K562 (cell line): ENCODE data around the gene LATS2. TPM values are rescaled to one million over a fixed set of nuclear protein-coding genes. Genes with fewer than 3 reads are reported as not detected.
"Not testable (repeated sequence)": the region's sequence is repeated elsewhere in the genome, so short reads cannot be mapped to it uniquely, and the experiment has no call there.

Experiments used
- ATAC-seq: fragments of 200-7000 bp; cut with Tn5 transposase; 3 replicates; pipeline ENCODE4 v1.9.1; 2020; ENCODE audit warnings: moderate library complexity
- BruUV-seq: library from RNA; stranded (reverse); fragments of 400-500 nt; replicated peaks from 2 replicates; lab custom pipeline; 2021; lab: Mats Ljungman, UMichigan
- CTCF ChIA-PET: fragments of 300-600 bp; formaldehyde crosslinking; extraction: SDS; loops from one replicate; lab custom pipeline; 2021; ENCODE audit warnings: low intra/inter-chr PET ratio; lab: Yijun Ruan, JAX
- POLR2A ChIA-PET: fragments of 300-600, 350-650 bp; sonication (Branson Sonifier 250); formaldehyde crosslinking; extraction: SDS; loops from one replicate; lab custom pipeline; 2021; ENCODE audit warnings: antibody characterized with exemption, inconsistent platforms; lab: Yijun Ruan, JAX
- DNase-seq, 4 experiments: peaks; one replicate each; pipeline versions ENCODE4 v3.0.0 to v3.0.0-alpha.2; 2011 to 2018; ENCODE audit warnings: low spot score in 3 of 4, mixed read lengths in 3 of 4; ENCODE audit errors: extremely low read depth in 1 of 4
- FAIRE-seq: peaks from 2 replicates; lab custom pipeline; 2011; peaks lifted over from hg19 to GRCh38; lab: Jason Lieb, UNC
- H2AFZ ChIP-seq: 2 replicates; pipeline ENCODE4 v1.6.0; 2011; ENCODE audit warnings: low read depth, low read length, control low read depth, inconsistent platforms
- H3K27ac ChIP-seq: fragments of 200-600 bp; 3 replicates; pipeline ENCODE4 v1.8.0; 2011; ENCODE audit warnings: low read depth, mild to moderate bottlenecking, control low read depth, inconsistent platforms, low read length, moderate library complexity, mixed read lengths; ENCODE audit errors: extremely low read depth
- H3K27me3 ChIP-seq, 2 experiments: fragments of 300-600 bp in 1 of 2; 2 replicates in 1 of 2; 3 replicates in 1 of 2; pipeline versions ENCODE4 v1.6.0 to v1.8.0; 2011; ENCODE audit warnings: inconsistent platforms in 2 of 2, low read length in 2 of 2, mild to moderate bottlenecking in 1 of 2, mixed read lengths in 1 of 2, moderate library complexity in 1 of 2; ENCODE audit not compliant: control insufficient read depth in 2 of 2, insufficient read depth in 2 of 2
- H3K36me3 ChIP-seq: fragments of 300-600 bp; 3 replicates; pipeline ENCODE4 v1.8.0; 2011; ENCODE audit warnings: mild to moderate bottlenecking, low read length, inconsistent platforms; ENCODE audit not compliant: control insufficient read depth, insufficient read depth
- H3K4me1 ChIP-seq, 2 experiments: fragments of 200-600 bp in 1 of 2; replicated peaks in 1 of 2; 2 replicates in 1 of 2; 3 replicates in 1 of 2; pipeline versions ENCODE4 v1.5.1 to v1.8.0; 2011; ENCODE audit warnings: inconsistent platforms in 2 of 2, low read length in 2 of 2, mild to moderate bottlenecking in 1 of 2, mixed read lengths in 1 of 2, moderate library complexity in 1 of 2; ENCODE audit not compliant: control insufficient read depth in 2 of 2, insufficient read depth in 2 of 2
- H3K4me2 ChIP-seq: 2 replicates; pipeline ENCODE4 v1.6.1; 2011; ENCODE audit warnings: low read length, control low read depth, inconsistent platforms, mixed read lengths; ENCODE audit not compliant: insufficient read depth
- H3K4me3 ChIP-seq: fragments of 200-600 bp; sonication (generic), shearing (Covaris generic); 2 replicates; pipeline ENCODE4 v1.5.1; 2016; ENCODE audit warnings: control low read depth, inconsistent platforms
- H3K79me2 ChIP-seq: fragments of 200-600 bp; 3 replicates; pipeline ENCODE4 v1.8.0; 2011; ENCODE audit warnings: low read length, inconsistent platforms; ENCODE audit not compliant: control insufficient read depth, insufficient read depth
- H3K9ac ChIP-seq, 2 experiments: 2 replicates each; pipeline versions ENCODE4 v1.6.0 to v1.6.1; 2011; ENCODE audit warnings: low read depth in 2 of 2, low read length in 2 of 2, control low read depth in 1 of 2, inconsistent platforms in 1 of 2, mild to moderate bottlenecking in 1 of 2, mixed read lengths in 1 of 2; ENCODE audit not compliant: insufficient read depth in 1 of 2
- H3K9me1 ChIP-seq: one replicate; pipeline ENCODE4 v1.6.0; 2011; ENCODE audit warnings: inconsistent platforms, mild to moderate bottlenecking, low read length, moderate library complexity; ENCODE audit not compliant: control insufficient read depth, insufficient read depth
- H3K9me3 ChIP-seq: replicated peaks from 2 replicates; pipeline ENCODE4 v1.5.1; 2011; ENCODE audit warnings: low read depth, low read length, inconsistent platforms; ENCODE audit not compliant: control insufficient read depth, insufficient read depth
- H4K20me1 ChIP-seq: replicated peaks from 2 replicates; pipeline ENCODE4 v1.6.1; 2011; ENCODE audit warnings: low read length, inconsistent platforms, mixed read lengths; ENCODE audit not compliant: control insufficient read depth, insufficient read depth
- ARNT ChIP-seq, 2 experiments: fragments of 450-650 bp; IDR thresholded peaks; 2 replicates each; pipeline ENCODE4 v1.6.1; 2016; ENCODE audit warnings: mild to moderate bottlenecking in 1 of 2
- ELF2 ChIP-seq: fragments of 250-450 bp; sonication (Bioruptor Pico); IDR thresholded peaks from 2 replicates; pipeline ENCODE4 v1.5.0; 2021; ENCODE audit warnings: mild to moderate bottlenecking
- GATAD2A ChIP-seq: fragments of 450-650 bp; IDR thresholded peaks from 2 replicates; pipeline ENCODE4 v1.6.1; 2017
- LCOR ChIP-seq: sonication (generic); formaldehyde crosslinking; IDR thresholded peaks from 2 replicates; pipeline ENCODE4 v1.8.0; 2022; ENCODE audit warnings: mild to moderate bottlenecking, missing genetic modification reagents
- MED1 ChIP-seq: sonication (generic); formaldehyde crosslinking; IDR thresholded peaks from 2 replicates; pipeline ENCODE4 v1.8.1; 2023; ENCODE audit warnings: missing genetic modification reagents, borderline replicate concordance
- NCOA6 ChIP-seq: fragments of 450-650 bp; IDR thresholded peaks from 2 replicates; pipeline ENCODE4 v1.6.1; 2017; ENCODE audit warnings: mild to moderate bottlenecking
- PHB2 ChIP-seq: fragments of 450-650 bp; IDR thresholded peaks from 2 replicates; pipeline ENCODE4 v1.6.1; 2017; ENCODE audit warnings: low read depth
- POLR2AphosphoS2 ChIP-seq: IDR thresholded peaks from 2 replicates; pipeline ENCODE4 v1.6.1; 2012; ENCODE audit warnings: low read length, improper control_type of control experiment
- POLR2B ChIP-seq: fragments of 450-650 bp; IDR thresholded peaks from 2 replicates; pipeline ENCODE4 v1.6.1; 2018; ENCODE audit warnings: low read depth; ENCODE audit not compliant: partially characterized antibody
- PTBP1 ChIP-seq: fragments of 200-400 bp; formaldehyde crosslinking; IDR thresholded peaks from 2 replicates; pipeline ENCODE4 v1.6.1; 2017; ENCODE audit warnings: low read depth, low read length
- RB1 ChIP-seq: fragments of 450-650 bp; IDR thresholded peaks from 2 replicates; pipeline ENCODE4 v1.6.1; 2017; ENCODE audit warnings: low read depth, mild to moderate bottlenecking
- SMC3 ChIP-seq: conservative IDR thresholded peaks from 2 replicates; pipeline ENCODE4 v1.6.1; 2011; ENCODE audit warnings: low read depth, low read length, improper control_type of control experiment; ENCODE audit not compliant: insufficient read depth
- TAL1 ChIP-seq: fragments of 450-650 bp; IDR thresholded peaks from 2 replicates; pipeline ENCODE4 v1.6.1; 2016; ENCODE audit warnings: mild to moderate bottlenecking
- ZNF384 ChIP-seq: IDR thresholded peaks from 2 replicates; pipeline ENCODE4 v1.6.1; 2012; ENCODE audit warnings: low read depth, low read length, improper control_type of control experiment
- WGBS: fragments of 100-300 bp; shearing (Covaris generic); methylation state at CpG from one replicate; pipeline ENCODE4 v1.1.6; 2016; ENCODE audit warnings: low coverage, mixed read lengths; ENCODE audit not compliant: insufficient coverage; ENCODE audit errors: missing lambda C conversion rate; 5-methylcytosine and 5-hydroxymethylcytosine counted together
- in situ Hi-C: fragments of 300-500 bp; cut with MboI; formaldehyde crosslinking; loops from 4 replicates; pipeline ENCODE4 v1.15.0; 2018; ENCODE audit warnings: inconsistent platforms, mixed read lengths
- intact Hi-C: fragments of 100-400 bp; cut with micrococcal nuclease; formaldehyde crosslinking; loops from 2 replicates; pipeline ENCODE4 v1.14.2; 2022
- polyA plus RNA-seq, 8 experiments: library from polyadenylated mRNA; depleted of rRNA in 4 of 8; stranded (reverse) in 5 of 8; unstranded in 3 of 8; fragments of >200 nt; fragmentation: Nextera tagmentation in 2 of 8; fragmentation: Illumina TruSeq in 1 of 8; extraction: Ambion mirVana in 2 of 8; extraction: Trizol in 1 of 8; gene quantifications; 2 replicates each; pipeline versions ENCODE4 v1.2.1 to v1.2.3, GENCODE V29; 2011 to 2014; ENCODE audit warnings: inconsistent platforms in 1 of 8, missing spikeins in 1 of 8
- total RNA-seq, 7 experiments: library from RNA; depleted of rRNA in 6 of 7; stranded (reverse); fragments of >200 nt in 6 of 7; fragmentation: Illumina TruSeq in 2 of 7; extraction: Trizol in 2 of 7; gene quantifications; 2 replicates each; pipeline versions ENCODE4 v1.2.1 to v1.2.3, GENCODE V29; 2011 to 2021; ENCODE audit warnings: low replicate concordance in 1 of 7

Gene LATS2
- total and polyA plus RNA-seq, 9 of the 15 experiments (the other 6 are each of a cell fraction or from before 2014, with no cell fraction given) = 0.18 to 3.7 (median 0.76) TPM

DNA sequence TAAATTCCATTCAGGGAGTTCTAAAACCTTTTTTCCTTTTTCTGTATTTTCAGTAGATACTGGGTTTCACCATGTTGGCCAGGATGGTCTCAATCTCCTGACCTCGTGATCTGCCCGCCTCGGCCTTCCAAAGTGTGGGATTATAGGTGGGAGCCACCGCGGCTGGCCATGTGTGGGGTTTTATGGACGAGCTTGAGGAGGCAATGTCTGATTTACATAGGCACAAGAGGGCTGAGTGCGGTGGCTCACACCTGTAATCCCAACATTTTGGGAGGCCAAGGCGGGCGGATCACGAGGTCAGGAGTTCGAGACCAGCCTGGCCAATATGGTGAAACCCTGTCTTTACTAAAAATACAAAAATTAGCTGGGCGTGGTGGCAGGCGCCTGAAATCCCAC is 136.0 kb downstream of the LATS2 start:
- H3K9ac ChIP-seq, FAIRE-seq, H4K20me1 ChIP-seq, H3K27me3 ChIP-seq, H3K36me3 ChIP-seq, DNase-seq, H3K27ac ChIP-seq, H3K79me2 ChIP-seq, H3K9me1 ChIP-seq, H3K4me3 ChIP-seq, BruUV-seq, H2AFZ ChIP-seq, H3K4me1 ChIP-seq, H3K9me3 ChIP-seq, ATAC-seq, H3K4me2 ChIP-seq: not testable (repeated sequence)
- CTCF ChIA-PET = interaction anchor here (1.6 to 1.8 kb wide), 2 partner anchors 213 to 431 kb away, joined by 8 to 31 read pairs; no protein-coding TSS in a partner anchor
- 32% methylated on average over 7 of the region's 13 CpGs for WGBS
- in situ Hi-C loops (loop anchor here (5.0 to 10.0 kb wide), 2 partner anchors 211 to 433 kb away; no protein-coding TSS in a partner anchor), intact Hi-C loops (loop anchor here (1.0 to 5.0 kb wide), 3 partner anchors 213 to 728 kb away; no protein-coding TSS in a partner anchor)
- POLR2A ChIA-PET = interaction anchor here (0.5 to 0.7 kb wide), 3 partner anchors 23 to 726 kb away, joined by 3 read pairs; partner anchors contain the start of gene XPO4

- in situ Hi-C loops = loop anchor here (5.0 to 10.0 kb wide), 2 partner anchors 210 to 433 kb away; no protein-coding TSS in a partner anchor
- peak; percentile 87 for ATAC-seq
- CTCF ChIA-PET = interaction anchor here (0.7 to 1.8 kb wide), 3 partner anchors 19 to 431 kb away, joined by 3 to 31 read pairs (median 8); no protein-coding TSS in a partner anchor
- TF ChIP-seq MED1 (CRISPR knock-in tag) = no peak
- TF ChIP-seq TAL1 = no peak
- TF ChIP-seq GATAD2A = no peak
- no peak for TF ChIP-seq PTBP1
- no peak for TF ChIP-seq NCOA6
- no peak for TF ChIP-seq ARNT (IDR thresholded peaks at IDR 0.05)
- TF ChIP-seq SMC3 = peak; percentile 60; the same call in 1 of the 2 replicates
- TF ChIP-seq POLR2AphosphoS2 = no peak
- TF ChIP-seq LCOR = no peak
- TF ChIP-seq RB1 = no peak
- TF ChIP-seq ELF2 (CRISPR knock-in tag) = no peak
- no peak for TF ChIP-seq POLR2B
- no peak for TF ChIP-seq PHB2
- 0 out of 2 replicates have a peak, but pooled peaks have one; percentile 19 for TF ChIP-seq ZNF384
These were observed 136.5 kb downstream of the LATS2 start for GRCh38 chr13:20924758-20925394.

More at GRCh38 chr13:20924758-20925394, 136.5 kb downstream of the LATS2 start:
- no TSS peak for BruUV-seq
- H3K4me1 ChIP-seq = no peaks in the 10 kb centered on the region
- no peaks in the 10 kb centered on the region for H4K20me1 ChIP-seq
- DNase-seq = peak; percentile 26 to 82 (median 33)
- no peaks in the 10 kb centered on the region for H3K9me1 ChIP-seq
- WGBS = 33% methylated on average over 3 of the region's 3 CpGs
- no peaks in the 10 kb centered on the region for H3K79me2 ChIP-seq
- no peak overlapping the region for H3K9ac ChIP-seq
- no peak overlapping the region for H3K27ac ChIP-seq
- no peaks in the 10 kb centered on the region for H3K9me3 ChIP-seq
- POLR2A ChIA-PET = interaction anchor here (0.5 to 0.6 kb wide), 2 partner anchors 220 to 725 kb away, joined by 3 read pairs; no protein-coding TSS in a partner anchor
- no peak overlapping the region for H3K4me3 ChIP-seq
- intact Hi-C loops = loop anchor here (1.0 to 5.0 kb wide), 3 partner anchors 212 to 728 kb away; no protein-coding TSS in a partner anchor
- FAIRE-seq = peak; percentile 88
- H3K4me2 ChIP-seq = no peak overlapping the region
- no peak overlapping the region for H2AFZ ChIP-seq
- H3K36me3 ChIP-seq = no peaks in the 10 kb centered on the region
- no peaks in the 10 kb centered on the region for H3K27me3 ChIP-seq
